Measurements from ENCODE around the gene ITGB3. TPM values are rescaled to one million over a fixed set of nuclear protein-coding genes. Genes with fewer than 3 reads are reported as not detected.

ITGB3 gene
- total and polyA plus RNA-seq, 9 of the 15 experiments (the other 6 are each of a cell fraction or from before 2014, with no cell fraction given), result 0.08 to 2.6 (median 0.62) TPM; not detected in 1

DNA sequence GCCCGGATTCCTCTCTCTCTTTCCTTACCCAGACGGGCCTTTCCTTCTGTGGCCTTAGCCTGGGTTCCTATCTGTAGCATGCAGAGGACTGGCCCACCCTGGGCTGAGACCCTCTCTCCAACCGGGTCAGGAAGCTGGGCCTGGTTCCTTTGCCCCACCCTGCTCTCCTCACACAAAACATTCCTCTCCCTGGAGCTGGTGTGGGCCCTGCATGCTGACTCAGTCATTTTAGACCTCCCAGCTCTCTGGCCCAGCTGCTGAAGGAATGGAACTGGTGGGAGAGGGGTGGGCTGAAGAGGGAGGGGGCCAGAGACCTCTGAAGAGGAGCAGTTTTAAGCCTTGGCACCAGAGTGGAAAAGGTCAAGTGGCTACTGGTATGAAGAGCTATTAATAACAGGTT lies 43.5 kb upstream of the ITGB3 start (continued):
- TF ChIP-seq, protein P1, sequence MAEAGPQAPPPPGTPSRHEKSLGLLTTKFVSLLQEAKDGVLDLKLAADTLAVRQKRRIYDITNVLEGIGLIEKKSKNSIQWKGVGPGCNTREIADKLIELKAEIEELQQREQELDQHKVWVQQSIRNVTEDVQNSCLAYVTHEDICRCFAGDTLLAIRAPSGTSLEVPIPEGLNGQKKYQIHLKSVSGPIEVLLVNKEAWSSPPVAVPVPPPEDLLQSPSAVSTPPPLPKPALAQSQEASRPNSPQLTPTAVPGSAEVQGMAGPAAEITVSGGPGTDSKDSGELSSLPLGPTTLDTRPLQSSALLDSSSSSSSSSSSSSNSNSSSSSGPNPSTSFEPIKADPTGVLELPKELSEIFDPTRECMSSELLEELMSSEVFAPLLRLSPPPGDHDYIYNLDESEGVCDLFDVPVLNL (CRISPR knock-in tag; IDR thresholded peaks at IDR 0.05; ENCODE audit: low read depth), result no peak
- TF ChIP-seq, protein P2, sequence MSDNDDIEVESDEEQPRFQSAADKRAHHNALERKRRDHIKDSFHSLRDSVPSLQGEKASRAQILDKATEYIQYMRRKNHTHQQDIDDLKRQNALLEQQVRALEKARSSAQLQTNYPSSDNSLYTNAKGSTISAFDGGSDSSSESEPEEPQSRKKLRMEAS (CRISPR knock-in tag; IDR thresholded peaks at IDR 0.05), result no peak
- TF ChIP-seq CCNT2 (IDR thresholded peaks at IDR 0.05; ENCODE audit: borderline replicate concordance, extremely low read depth, insufficient read length, low read depth, low read length) (no peak), ZNF316 (IDR thresholded peaks at IDR 0.05) (peak; percentile 99), ZBTB7A (IDR thresholded peaks at IDR 0.05; ENCODE audit: borderline replicate concordance, control insufficient read depth, low read depth, low read length) (0 out of 2 replicates have a peak, but pooled peaks have one; percentile 30), ZNF175 (CRISPR knock-in tag; IDR thresholded peaks at IDR 0.05; ENCODE audit: low read depth) (peak; percentile 49; the same call in 1 of the 2 replicates), DACH1 (IDR thresholded peaks at IDR 0.05; ENCODE audit: partially characterized antibody) (no peak), RB1 (IDR thresholded peaks at IDR 0.05; ENCODE audit: low read depth) (no peak), TFAM (CRISPR knock-in tag; conservative IDR thresholded peaks at IDR 0.05) (no peak), SETDB1 (IDR thresholded peaks at IDR 0.05; ENCODE audit: low read length) (no peak), SAFB (IDR thresholded peaks at IDR 0.05; ENCODE audit: borderline replicate concordance, low read depth, low read length) (no peak), ZNF239 (CRISPR knock-in tag; IDR thresholded peaks at IDR 0.05) (no peak)
- TF ChIP-seq, protein P3, sequence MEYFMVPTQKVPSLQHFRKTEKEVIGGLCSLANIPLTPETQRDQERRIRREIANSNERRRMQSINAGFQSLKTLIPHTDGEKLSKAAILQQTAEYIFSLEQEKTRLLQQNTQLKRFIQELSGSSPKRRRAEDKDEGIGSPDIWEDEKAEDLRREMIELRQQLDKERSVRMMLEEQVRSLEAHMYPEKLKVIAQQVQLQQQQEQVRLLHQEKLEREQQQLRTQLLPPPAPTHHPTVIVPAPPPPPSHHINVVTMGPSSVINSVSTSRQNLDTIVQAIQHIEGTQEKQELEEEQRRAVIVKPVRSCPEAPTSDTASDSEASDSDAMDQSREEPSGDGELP (CRISPR knock-in tag; IDR thresholded peaks at IDR 0.05; ENCODE audit: borderline replicate concordance), result peak; percentile 26; the same call in 1 of the 2 replicates
- TF ChIP-seq, protein P4, sequence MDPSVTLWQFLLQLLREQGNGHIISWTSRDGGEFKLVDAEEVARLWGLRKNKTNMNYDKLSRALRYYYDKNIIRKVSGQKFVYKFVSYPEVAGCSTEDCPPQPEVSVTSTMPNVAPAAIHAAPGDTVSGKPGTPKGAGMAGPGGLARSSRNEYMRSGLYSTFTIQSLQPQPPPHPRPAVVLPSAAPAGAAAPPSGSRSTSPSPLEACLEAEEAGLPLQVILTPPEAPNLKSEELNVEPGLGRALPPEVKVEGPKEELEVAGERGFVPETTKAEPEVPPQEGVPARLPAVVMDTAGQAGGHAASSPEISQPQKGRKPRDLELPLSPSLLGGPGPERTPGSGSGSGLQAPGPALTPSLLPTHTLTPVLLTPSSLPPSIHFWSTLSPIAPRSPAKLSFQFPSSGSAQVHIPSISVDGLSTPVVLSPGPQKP (CRISPR knock-in tag; IDR thresholded peaks at IDR 0.05), result no peak
- TF ChIP-seq, protein P5, sequence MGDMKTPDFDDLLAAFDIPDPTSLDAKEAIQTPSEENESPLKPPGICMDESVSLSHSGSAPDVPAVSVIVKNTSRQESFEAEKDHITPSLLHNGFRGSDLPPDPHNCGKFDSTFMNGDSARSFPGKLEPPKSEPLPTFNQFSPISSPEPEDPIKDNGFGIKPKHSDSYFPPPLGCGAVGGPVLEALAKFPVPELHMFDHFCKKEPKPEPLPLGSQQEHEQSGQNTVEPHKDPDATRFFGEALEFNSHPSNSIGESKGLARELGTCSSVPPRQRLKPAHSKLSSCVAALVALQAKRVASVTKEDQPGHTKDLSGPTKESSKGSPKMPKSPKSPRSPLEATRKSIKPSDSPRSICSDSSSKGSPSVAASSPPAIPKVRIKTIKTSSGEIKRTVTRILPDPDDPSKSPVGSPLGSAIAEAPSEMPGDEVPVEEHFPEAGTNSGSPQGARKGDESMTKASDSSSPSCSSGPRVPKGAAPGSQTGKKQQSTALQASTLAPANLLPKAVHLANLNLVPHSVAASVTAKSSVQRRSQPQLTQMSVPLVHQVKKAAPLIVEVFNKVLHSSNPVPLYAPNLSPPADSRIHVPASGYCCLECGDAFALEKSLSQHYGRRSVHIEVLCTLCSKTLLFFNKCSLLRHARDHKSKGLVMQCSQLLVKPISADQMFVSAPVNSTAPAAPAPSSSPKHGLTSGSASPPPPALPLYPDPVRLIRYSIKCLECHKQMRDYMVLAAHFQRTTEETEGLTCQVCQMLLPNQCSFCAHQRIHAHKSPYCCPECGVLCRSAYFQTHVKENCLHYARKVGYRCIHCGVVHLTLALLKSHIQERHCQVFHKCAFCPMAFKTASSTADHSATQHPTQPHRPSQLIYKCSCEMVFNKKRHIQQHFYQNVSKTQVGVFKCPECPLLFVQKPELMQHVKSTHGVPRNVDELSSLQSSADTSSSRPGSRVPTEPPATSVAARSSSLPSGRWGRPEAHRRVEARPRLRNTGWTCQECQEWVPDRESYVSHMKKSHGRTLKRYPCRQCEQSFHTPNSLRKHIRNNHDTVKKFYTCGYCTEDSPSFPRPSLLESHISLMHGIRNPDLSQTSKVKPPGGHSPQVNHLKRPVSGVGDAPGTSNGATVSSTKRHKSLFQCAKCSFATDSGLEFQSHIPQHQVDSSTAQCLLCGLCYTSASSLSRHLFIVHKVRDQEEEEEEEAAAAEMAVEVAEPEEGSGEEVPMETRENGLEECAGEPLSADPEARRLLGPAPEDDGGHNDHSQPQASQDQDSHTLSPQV (IDR thresholded peaks at IDR 0.05), result peak; percentile 14
- TF ChIP-seq, protein P6, sequence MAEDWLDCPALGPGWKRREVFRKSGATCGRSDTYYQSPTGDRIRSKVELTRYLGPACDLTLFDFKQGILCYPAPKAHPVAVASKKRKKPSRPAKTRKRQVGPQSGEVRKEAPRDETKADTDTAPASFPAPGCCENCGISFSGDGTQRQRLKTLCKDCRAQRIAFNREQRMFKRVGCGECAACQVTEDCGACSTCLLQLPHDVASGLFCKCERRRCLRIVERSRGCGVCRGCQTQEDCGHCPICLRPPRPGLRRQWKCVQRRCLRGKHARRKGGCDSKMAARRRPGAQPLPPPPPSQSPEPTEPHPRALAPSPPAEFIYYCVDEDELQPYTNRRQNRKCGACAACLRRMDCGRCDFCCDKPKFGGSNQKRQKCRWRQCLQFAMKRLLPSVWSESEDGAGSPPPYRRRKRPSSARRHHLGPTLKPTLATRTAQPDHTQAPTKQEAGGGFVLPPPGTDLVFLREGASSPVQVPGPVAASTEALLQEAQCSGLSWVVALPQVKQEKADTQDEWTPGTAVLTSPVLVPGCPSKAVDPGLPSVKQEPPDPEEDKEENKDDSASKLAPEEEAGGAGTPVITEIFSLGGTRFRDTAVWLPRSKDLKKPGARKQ (CRISPR knock-in tag; IDR thresholded peaks at IDR 0.05), result no peak
- TF ChIP-seq, protein P7, sequence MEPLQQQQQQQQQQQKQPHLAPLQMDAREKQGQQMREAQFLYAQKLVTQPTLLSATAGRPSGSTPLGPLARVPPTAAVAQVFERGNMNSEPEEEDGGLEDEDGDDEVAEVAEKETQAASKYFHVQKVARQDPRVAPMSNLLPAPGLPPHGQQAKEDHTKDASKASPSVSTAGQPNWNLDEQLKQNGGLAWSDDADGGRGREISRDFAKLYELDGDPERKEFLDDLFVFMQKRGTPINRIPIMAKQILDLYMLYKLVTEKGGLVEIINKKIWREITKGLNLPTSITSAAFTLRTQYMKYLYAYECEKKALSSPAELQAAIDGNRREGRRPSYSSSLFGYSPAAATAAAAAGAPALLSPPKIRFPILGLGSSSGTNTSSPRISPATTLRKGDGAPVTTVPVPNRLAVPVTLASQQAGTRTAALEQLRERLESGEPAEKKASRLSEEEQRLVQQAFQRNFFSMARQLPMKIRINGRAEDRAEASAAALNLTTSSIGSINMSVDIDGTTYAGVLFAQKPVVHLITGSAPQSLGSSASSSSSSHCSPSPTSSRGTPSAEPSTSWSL (CRISPR knock-in tag; IDR thresholded peaks at IDR 0.05; ENCODE audit: borderline replicate concordance), result 0 out of 2 replicates have a peak, but pooled peaks have one; percentile 60
